Stimulated activated CD8-positive, alpha-beta memory T cell treated with anti-CD3 and anti-CD28 coated beads, Interleukin-4, amount 100 ng/mL, for 1 hour (primary cell): ENCODE data around the gene CLEC2A.
"Not testable (repeated sequence)": the region's sequence is repeated elsewhere in the genome, so short reads cannot be mapped to it uniquely, and the experiment has no call there.

Experiments used
- DNase-seq, 2 donors: peaks; one replicate each; pipeline ENCODE4 v3.0.0-alpha.2; 2020; ENCODE audit warnings: low read depth in 2 of 2, low spot score in 1 of 2

CLEC2A gene

GRCh38 chr12:9883175-9883574, 49.0 kb downstream of the CLEC2A start:
- DNase-seq, result no peak

DNA sequence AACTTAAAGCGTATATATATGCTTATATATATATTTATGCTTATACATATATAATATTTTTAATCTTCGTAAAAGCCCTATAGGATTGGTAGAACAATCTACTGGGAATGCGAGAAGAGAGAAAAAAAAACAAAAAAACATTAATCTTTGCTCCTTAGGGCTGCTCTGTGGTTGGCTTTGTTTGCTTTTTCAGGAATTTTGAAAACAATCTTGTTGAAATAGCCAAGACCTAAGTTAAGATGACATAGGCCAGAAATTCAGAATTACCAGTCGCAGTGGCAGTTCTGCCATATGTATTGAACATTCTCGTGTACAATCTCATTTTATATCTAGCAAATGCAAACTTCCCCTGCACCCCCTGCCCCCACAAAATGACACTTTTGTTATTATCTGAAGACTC, 50.2 kb downstream of the CLEC2A start:
- DNase-seq, result no peak

- DNase-seq, result no peak
These were observed 50.9 kb downstream of the CLEC2A start, which contains the start of gene KLRF2 for GRCh38 chr12:9881246-9881645. KLRF2 (plus strand) TSS chr12:9881489; CDS start chr12:9881596, 107 bp downstream.

DNA sequence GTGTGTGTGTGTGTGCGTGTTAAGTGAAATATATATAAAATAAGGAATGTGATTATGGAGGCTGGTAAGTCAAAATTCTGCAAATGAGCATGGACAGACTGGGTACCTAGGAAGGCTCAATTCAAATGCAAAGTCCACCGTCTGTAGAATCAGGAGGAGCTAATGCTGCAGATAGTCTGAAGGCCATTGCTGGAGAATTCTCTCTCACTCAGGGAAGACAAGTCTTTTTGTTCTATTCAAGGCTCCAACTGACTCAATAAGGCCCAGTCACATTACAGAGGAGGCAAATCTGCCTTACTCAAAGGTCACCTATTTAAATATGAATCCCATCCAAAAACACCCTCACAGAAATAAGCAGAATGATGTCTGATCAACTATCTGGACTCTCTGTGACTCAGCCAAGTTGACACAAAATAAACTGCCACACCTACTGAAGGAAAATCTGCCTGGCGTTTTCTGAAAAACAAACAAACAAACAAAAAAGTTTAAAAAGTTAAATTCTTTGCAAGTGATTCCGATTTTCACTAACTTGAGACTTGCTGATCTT, 51.6 kb downstream of the CLEC2A start:
- no peak for DNase-seq

DNA sequence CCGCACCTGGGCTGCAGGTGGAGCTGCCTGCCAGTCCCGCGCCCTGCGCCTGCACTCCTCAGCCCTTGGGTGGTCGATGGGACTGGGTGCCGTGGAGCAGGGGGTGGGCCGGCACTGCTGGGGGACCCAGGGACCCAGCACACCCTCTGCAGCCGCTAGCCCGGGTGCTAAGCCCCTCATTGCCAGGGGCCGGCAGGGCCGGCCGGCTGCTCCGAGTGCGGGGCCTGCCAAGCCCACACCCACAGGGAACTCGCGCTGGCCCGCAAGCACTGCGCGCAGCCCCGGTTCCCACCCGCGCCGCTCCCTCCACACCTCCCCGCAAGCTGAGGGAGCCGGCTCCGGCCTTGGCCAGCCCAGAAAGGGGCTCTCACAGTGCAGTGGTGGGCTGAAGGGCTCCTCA, 56.0 kb downstream of the CLEC2A start:
- DNase-seq, result not testable (repeated sequence)

GRCh38 chr12:9872742-9873141, 59.4 kb downstream of the CLEC2A start:
- no peak for DNase-seq

DNA sequence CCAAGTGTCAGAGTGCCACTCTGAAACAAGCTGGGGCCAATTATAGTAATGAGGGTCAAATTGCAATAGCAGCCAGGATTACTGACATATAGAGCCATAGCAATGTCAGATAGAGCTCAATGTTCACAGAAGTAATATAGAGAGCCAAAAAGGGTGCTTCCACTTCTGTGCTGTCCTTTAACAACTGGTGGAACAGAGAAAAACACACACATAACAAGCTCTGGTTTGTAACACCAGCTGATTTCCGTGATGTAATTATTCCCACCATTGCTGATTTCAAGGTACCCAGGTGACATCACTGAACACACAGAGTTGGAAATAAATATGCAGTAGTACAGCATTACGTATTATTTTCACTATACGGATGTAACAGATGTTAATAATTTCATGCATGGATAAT, 60.0 kb downstream of the CLEC2A start:
- no peak for DNase-seq

GRCh38 chr12:9870286-9870866, 61.8 kb downstream of the CLEC2A start:
- DNase-seq, result no peak

- DNase-seq, result no peak
These were observed 62.6 kb downstream of the CLEC2A start, which contains the start of gene CLEC2B for GRCh38 chr12:9869307-9870161. CLEC2B (minus strand) TSS chr12:9869354.

GRCh38 chr12:9868951-9869306, 63.2 kb downstream of the CLEC2A start:
- no peak for DNase-seq

GRCh38 chr12:9868311-9868801, 63.8 kb downstream of the CLEC2A start:
- DNase-seq, result no peak

DNA sequence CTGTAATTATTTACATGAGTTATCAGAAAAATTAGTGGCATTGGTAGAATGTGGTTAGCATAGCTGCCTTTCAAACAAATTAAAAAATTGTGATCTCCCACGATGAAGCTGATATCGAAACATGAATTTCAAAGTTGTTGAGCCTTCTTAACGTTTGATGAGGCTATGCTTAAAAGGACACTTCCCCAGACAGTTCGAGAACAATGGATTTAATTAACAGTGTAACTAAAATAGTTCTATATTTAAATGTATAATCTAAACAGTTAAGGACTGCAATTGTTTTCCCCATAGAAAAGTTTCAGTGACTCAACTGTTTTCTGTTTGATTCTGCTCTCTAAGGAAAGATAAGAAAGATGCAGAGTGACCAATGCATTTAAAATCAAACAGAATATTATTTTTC, 64.6 kb downstream of the CLEC2A start:
- no peak for DNase-seq

DNA sequence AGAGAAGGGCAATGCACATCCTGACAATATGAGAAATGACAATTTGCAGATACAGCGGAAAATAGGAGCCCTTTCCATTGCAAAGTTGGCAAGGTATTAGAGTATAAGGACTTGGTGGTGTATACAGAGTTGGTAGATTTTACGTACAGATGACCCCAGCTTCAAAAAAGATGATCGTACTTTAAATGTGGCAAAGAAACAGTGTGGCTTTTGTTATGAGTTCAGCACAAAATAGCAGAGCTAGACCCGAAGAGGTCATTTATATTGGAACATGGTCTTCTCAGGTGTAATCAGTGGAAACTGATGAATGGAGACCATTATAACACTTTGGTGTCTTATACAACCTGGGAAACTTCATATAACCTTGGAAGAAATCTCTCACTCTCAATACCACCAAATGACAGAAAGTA, 65.3 kb downstream of the CLEC2A start:
- no peak for DNase-seq

- DNase-seq, result no peak
These were observed 67.1 kb downstream of the CLEC2A start for GRCh38 chr12:9864913-9865675.
